SK-N-SH treated with all-trans-retinoic acid at 6 μM for 48 hours (cell line): ENCODE measurements around the gene FTO.

ENCODE experiments used
- ATAC-seq: fragments of 200-7000 bp; cut with Tn5 transposase; 3 replicates; pipeline ENCODE4 v1.9.1; 2020; ENCODE audit warnings: mild to moderate bottlenecking, moderate library complexity
- ARNTL ChIP-seq: fragments of 450-650 bp; formaldehyde crosslinking; IDR thresholded peaks from 2 replicates; pipeline ENCODE4 v1.5.0; 2020; ENCODE audit warnings: low read depth, mild to moderate bottlenecking, moderate library complexity, borderline replicate concordance
- BACH2 ChIP-seq: fragments of 250-450 bp; sonication (Bioruptor Pico); IDR thresholded peaks from 2 replicates; pipeline ENCODE4 v1.9.0; 2021; ENCODE audit warnings: mild to moderate bottlenecking, borderline replicate concordance
- CSDC2 ChIP-seq: fragments of 250-450 bp; sonication (Bioruptor Pico); IDR thresholded peaks from 2 replicates; pipeline ENCODE4 v1.5.0; 2020; ENCODE audit warnings: mild to moderate bottlenecking, moderate library complexity
- CSRNP3 ChIP-seq: fragments of 250-450 bp; sonication (Bioruptor Pico); IDR thresholded peaks from 2 replicates; pipeline ENCODE4 v1.5.1; 2021; ENCODE audit warnings: mild to moderate bottlenecking, moderate library complexity
- ESRRG ChIP-seq: fragments of 250-450 bp; sonication (Bioruptor Pico); IDR thresholded peaks from 2 replicates; pipeline ENCODE4 v1.6.1; 2021; ENCODE audit warnings: mild to moderate bottlenecking
- GLIS3 ChIP-seq: fragments of 250-450 bp; sonication (Bioruptor Pico); IDR thresholded peaks from 2 replicates; pipeline ENCODE4 v1.5.0; 2020; ENCODE audit warnings: mild to moderate bottlenecking, moderate library complexity
- ISL1 ChIP-seq: fragments of 250-450 bp; sonication (Bioruptor Pico); IDR thresholded peaks from 2 replicates; pipeline ENCODE4 v2.1.2; 2022; ENCODE audit warnings: mild to moderate bottlenecking, moderate library complexity
- OSR1 ChIP-seq: fragments of 250-450 bp; sonication (Bioruptor Pico); IDR thresholded peaks from 2 replicates; pipeline ENCODE4 v1.8.0; 2022; ENCODE audit warnings: moderate library complexity, mild to moderate bottlenecking, inconsistent platforms
- PATZ1 ChIP-seq: fragments of 250-450 bp; sonication (Bioruptor Pico); IDR thresholded peaks from 2 replicates; pipeline ENCODE4 v1.8.0; 2020; ENCODE audit warnings: mild to moderate bottlenecking, moderate library complexity, borderline replicate concordance
- PPARA ChIP-seq: fragments of 250-450 bp; sonication (Bioruptor Pico); IDR thresholded peaks from 2 replicates; pipeline ENCODE4 v1.5.0; 2020; ENCODE audit warnings: mild to moderate bottlenecking, borderline replicate concordance
- RARB ChIP-seq: fragments of 250-450 bp; sonication (Bioruptor Pico); IDR thresholded peaks from 2 replicates; pipeline ENCODE4 v1.8.0; 2021; ENCODE audit warnings: mild to moderate bottlenecking, moderate library complexity
- TCF4 ChIP-seq: fragments of 250-450 bp; sonication (Bioruptor Pico); IDR thresholded peaks from 2 replicates; pipeline ENCODE4 v1.8.0; 2021; ENCODE audit warnings: mild to moderate bottlenecking, moderate library complexity, borderline replicate concordance
- TOX ChIP-seq: fragments of 250-450 bp; sonication (Bioruptor Pico); IDR thresholded peaks from 2 replicates; pipeline ENCODE4 v1.8.0; 2021; ENCODE audit warnings: mild to moderate bottlenecking, moderate library complexity, borderline replicate concordance
- ZC3H10 ChIP-seq: fragments of 250-450 bp; sonication (Bioruptor Pico); IDR thresholded peaks from 2 replicates; pipeline ENCODE4 v1.5.1; 2021; ENCODE audit warnings: mild to moderate bottlenecking, moderate library complexity
- ZFP3 ChIP-seq: fragments of 250-450 bp; sonication (Bioruptor Pico); IDR thresholded peaks from 2 replicates; pipeline ENCODE4 v1.5.0; 2020; ENCODE audit warnings: mild to moderate bottlenecking, moderate library complexity
- ZFP30 ChIP-seq: fragments of 450-650 bp; formaldehyde crosslinking; IDR thresholded peaks from 2 replicates; pipeline ENCODE4 v1.5.0; 2022; ENCODE audit warnings: mild to moderate bottlenecking, moderate library complexity
- ZNF565 ChIP-seq: fragments of 450-650 bp; formaldehyde crosslinking; conservative IDR thresholded peaks from 2 replicates; pipeline ENCODE4 v1.5.0; 2020; ENCODE audit warnings: low read depth, mild to moderate bottlenecking, moderate library complexity
- ZNF70 ChIP-seq: fragments of 450-650 bp; formaldehyde crosslinking; IDR thresholded peaks from 2 replicates; pipeline ENCODE4 v1.5.0; 2020; ENCODE audit warnings: mild to moderate bottlenecking, moderate library complexity
- ZNF8 ChIP-seq: fragments of 450-650 bp; formaldehyde crosslinking; IDR thresholded peaks from 2 replicates; pipeline ENCODE4 v1.5.0; 2020; ENCODE audit warnings: mild to moderate bottlenecking, moderate library complexity
- TF ChIP-seq, protein P1 (sequence below): fragments of 250-450 bp; sonication (Bioruptor Pico); IDR thresholded peaks from 2 replicates; pipeline ENCODE4 v1.5.0; 2020; ENCODE audit warnings: mild to moderate bottlenecking, moderate library complexity

FTO gene

DNA sequence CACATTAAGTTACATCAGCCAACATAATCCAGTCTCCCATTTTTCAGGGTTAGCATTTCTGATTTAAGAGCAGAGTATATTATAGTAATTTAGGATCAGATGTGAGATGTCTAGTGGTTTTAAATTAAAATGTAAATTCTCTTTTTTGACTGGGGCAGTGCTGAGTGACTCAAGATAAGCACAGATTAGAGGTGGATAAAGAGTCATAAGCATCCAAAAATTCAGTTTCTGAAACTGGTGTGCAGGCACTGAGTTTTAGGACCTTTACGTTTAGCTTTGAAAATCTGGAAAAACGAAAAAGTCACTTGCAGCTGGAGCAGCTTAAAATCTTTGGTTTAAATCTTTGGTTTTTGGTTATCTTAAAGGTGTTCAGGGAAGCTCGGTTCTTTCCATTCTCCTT is 190.7 kb downstream of the FTO start:
- no peak for TF ChIP-seq CSDC2
- no peak for TF ChIP-seq TCF4 (CRISPR knock-in tag)
- no peak for TF ChIP-seq PATZ1 (CRISPR knock-in tag)
- TF ChIP-seq TOX (CRISPR knock-in tag) = no peak
- no peak for TF ChIP-seq ARNTL (CRISPR knock-in tag)
- TF ChIP-seq OSR1 (CRISPR knock-in tag) = no peak
- no peak for TF ChIP-seq RARB (CRISPR knock-in tag)
- TF ChIP-seq ZNF8 = no peak
- no peak for TF ChIP-seq ISL1 (CRISPR knock-in tag)
- TF ChIP-seq, protein P1, sequence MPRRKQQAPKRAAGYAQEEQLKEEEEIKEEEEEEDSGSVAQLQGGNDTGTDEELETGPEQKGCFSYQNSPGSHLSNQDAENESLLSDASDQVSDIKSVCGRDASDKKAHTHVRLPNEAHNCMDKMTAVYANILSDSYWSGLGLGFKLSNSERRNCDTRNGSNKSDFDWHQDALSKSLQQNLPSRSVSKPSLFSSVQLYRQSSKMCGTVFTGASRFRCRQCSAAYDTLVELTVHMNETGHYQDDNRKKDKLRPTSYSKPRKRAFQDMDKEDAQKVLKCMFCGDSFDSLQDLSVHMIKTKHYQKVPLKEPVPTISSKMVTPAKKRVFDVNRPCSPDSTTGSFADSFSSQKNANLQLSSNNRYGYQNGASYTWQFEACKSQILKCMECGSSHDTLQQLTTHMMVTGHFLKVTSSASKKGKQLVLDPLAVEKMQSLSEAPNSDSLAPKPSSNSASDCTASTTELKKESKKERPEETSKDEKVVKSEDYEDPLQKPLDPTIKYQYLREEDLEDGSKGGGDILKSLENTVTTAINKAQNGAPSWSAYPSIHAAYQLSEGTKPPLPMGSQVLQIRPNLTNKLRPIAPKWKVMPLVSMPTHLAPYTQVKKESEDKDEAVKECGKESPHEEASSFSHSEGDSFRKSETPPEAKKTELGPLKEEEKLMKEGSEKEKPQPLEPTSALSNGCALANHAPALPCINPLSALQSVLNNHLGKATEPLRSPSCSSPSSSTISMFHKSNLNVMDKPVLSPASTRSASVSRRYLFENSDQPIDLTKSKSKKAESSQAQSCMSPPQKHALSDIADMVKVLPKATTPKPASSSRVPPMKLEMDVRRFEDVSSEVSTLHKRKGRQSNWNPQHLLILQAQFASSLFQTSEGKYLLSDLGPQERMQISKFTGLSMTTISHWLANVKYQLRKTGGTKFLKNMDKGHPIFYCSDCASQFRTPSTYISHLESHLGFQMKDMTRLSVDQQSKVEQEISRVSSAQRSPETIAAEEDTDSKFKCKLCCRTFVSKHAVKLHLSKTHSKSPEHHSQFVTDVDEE (CRISPR knock-in tag) = no peak
- no peak for TF ChIP-seq PPARA (CRISPR knock-in tag)
- TF ChIP-seq GLIS3 (CRISPR knock-in tag) = no peak
- ATAC-seq = no peak

GRCh38 chr16:53895433-53895832 is 191.5 kb downstream of the FTO start:
- TF ChIP-seq PPARA (CRISPR knock-in tag) = no peak
- TF ChIP-seq ZNF565 (CRISPR knock-in tag) = no peak
- TF ChIP-seq ZFP30 (CRISPR knock-in tag) = no peak
- TF ChIP-seq TCF4 (CRISPR knock-in tag) = no peak
- no peak for TF ChIP-seq ARNTL (CRISPR knock-in tag)
- TF ChIP-seq BACH2 (CRISPR knock-in tag) = no peak
- TF ChIP-seq ZC3H10 = no peak
- no peak for TF ChIP-seq ESRRG
- TF ChIP-seq, protein P1 (CRISPR knock-in tag) = no peak
- no peak for TF ChIP-seq ZFP3 (CRISPR knock-in tag)
- no peak for TF ChIP-seq GLIS3 (CRISPR knock-in tag)
- no peak for TF ChIP-seq OSR1 (CRISPR knock-in tag)
- TF ChIP-seq CSRNP3 (CRISPR knock-in tag) = no peak
- no peak for TF ChIP-seq ZNF70
- TF ChIP-seq TOX (CRISPR knock-in tag) = no peak
- no peak for TF ChIP-seq ISL1 (CRISPR knock-in tag)
- TF ChIP-seq PATZ1 (CRISPR knock-in tag) = no peak
- no peak for TF ChIP-seq RARB (CRISPR knock-in tag)

More at GRCh38 chr16:53895433-53895832, 191.5 kb downstream of the FTO start:
- no peak for ATAC-seq
